GM23338 (cell line): ENCODE results near the gene TIMM23.
A peak's percentile ranks its signal among the peaks of the same experiment; 100 is the strongest.
"Not testable (repeated sequence)": the region's sequence is repeated elsewhere in the genome, so short reads cannot be mapped to it uniquely, and the experiment has no call there.

Experiments used
- CREB1 ChIP-seq: fragments of 250-450 bp; sonication (Bioruptor Pico); IDR thresholded peaks from 2 replicates; pipeline ENCODE4 v1.5.0; 2020; ENCODE audit warnings: low read depth, mild to moderate bottlenecking, moderate library complexity
- EZH2phosphoT487 ChIP-seq: fragments of 200-600 bp; sonication (generic); IDR thresholded peaks from one replicate; pipeline ENCODE4 v1.8.1; 2018; ENCODE audit warnings: antibody characterized with exemption; ENCODE audit not compliant: unreplicated experiment
- JUNB ChIP-seq: IDR thresholded peaks from one replicate; pipeline ENCODE4 v1.6.1; 2016; ENCODE audit warnings: antibody characterized with exemption; ENCODE audit not compliant: unreplicated experiment
- POLR2AphosphoS5 ChIP-seq: IDR thresholded peaks from 2 replicates; pipeline ENCODE4 v1.6.1; 2016; ENCODE audit warnings: antibody characterized with exemption, low read depth
- TF ChIP-seq, protein P1 (sequence below), 2 experiments: fragments of 200-600 bp in 1 of 2; sonication (generic) in 1 of 2; conservative IDR thresholded peaks; 2 replicates each; pipeline versions ENCODE4 v1.5.1 to v1.6.1; 2016 to 2017; ENCODE audit warnings: antibody characterized with exemption in 2 of 2, low read depth in 2 of 2, mild to moderate bottlenecking in 2 of 2, moderate library complexity in 1 of 2
- TF ChIP-seq, protein P2 (sequence below): IDR thresholded peaks from one replicate; pipeline ENCODE4 v1.6.1; 2018; ENCODE audit warnings: antibody characterized with exemption; ENCODE audit not compliant: unreplicated experiment

DNA sequence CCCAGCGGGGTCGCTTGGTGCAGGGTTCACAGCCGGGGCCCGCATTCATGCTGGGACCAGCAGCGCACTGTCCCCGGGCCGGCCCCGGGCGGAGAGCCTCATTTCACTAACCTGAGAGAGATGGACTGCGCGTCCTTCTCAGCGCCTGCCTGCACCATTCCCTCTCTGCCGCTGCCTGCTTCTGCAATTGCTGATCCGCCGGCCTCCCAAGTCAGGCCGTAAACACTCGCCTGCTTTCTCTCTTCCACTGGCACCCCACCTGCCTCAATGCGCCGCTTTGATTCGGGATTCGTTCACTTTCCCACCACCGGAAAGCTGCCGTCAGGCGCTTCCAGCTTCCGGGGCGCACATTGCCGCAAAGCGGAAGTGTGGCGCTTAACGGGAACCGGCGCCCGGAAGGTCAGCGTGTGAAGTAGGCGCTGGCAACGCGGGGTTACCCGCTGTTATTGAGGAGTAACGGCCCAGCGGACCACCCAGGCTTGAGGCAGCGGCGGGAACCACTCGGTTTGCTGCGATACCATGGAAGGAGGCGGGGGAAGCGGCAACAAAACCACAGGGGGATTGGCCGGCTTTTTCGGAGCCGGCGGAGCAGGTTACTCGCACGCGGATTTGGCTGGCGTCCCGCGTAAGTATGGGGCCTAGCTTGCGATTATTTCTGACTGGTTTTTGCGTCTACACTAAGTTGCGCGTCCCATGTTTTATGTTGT lies at the start of gene TIMM23:
- TF ChIP-seq, protein P1, sequence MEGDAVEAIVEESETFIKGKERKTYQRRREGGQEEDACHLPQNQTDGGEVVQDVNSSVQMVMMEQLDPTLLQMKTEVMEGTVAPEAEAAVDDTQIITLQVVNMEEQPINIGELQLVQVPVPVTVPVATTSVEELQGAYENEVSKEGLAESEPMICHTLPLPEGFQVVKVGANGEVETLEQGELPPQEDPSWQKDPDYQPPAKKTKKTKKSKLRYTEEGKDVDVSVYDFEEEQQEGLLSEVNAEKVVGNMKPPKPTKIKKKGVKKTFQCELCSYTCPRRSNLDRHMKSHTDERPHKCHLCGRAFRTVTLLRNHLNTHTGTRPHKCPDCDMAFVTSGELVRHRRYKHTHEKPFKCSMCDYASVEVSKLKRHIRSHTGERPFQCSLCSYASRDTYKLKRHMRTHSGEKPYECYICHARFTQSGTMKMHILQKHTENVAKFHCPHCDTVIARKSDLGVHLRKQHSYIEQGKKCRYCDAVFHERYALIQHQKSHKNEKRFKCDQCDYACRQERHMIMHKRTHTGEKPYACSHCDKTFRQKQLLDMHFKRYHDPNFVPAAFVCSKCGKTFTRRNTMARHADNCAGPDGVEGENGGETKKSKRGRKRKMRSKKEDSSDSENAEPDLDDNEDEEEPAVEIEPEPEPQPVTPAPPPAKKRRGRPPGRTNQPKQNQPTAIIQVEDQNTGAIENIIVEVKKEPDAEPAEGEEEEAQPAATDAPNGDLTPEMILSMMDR (conservative IDR thresholded peaks at IDR 0.05; ENCODE audit: low read depth in 2 of 2): not testable (repeated sequence)
- not testable (repeated sequence) for TF ChIP-seq EZH2phosphoT487; JUNB; CREB1 (CRISPR knock-in tag)
- TF ChIP-seq POLR2AphosphoS5: peak; percentile 70
- TF ChIP-seq, protein P2, sequence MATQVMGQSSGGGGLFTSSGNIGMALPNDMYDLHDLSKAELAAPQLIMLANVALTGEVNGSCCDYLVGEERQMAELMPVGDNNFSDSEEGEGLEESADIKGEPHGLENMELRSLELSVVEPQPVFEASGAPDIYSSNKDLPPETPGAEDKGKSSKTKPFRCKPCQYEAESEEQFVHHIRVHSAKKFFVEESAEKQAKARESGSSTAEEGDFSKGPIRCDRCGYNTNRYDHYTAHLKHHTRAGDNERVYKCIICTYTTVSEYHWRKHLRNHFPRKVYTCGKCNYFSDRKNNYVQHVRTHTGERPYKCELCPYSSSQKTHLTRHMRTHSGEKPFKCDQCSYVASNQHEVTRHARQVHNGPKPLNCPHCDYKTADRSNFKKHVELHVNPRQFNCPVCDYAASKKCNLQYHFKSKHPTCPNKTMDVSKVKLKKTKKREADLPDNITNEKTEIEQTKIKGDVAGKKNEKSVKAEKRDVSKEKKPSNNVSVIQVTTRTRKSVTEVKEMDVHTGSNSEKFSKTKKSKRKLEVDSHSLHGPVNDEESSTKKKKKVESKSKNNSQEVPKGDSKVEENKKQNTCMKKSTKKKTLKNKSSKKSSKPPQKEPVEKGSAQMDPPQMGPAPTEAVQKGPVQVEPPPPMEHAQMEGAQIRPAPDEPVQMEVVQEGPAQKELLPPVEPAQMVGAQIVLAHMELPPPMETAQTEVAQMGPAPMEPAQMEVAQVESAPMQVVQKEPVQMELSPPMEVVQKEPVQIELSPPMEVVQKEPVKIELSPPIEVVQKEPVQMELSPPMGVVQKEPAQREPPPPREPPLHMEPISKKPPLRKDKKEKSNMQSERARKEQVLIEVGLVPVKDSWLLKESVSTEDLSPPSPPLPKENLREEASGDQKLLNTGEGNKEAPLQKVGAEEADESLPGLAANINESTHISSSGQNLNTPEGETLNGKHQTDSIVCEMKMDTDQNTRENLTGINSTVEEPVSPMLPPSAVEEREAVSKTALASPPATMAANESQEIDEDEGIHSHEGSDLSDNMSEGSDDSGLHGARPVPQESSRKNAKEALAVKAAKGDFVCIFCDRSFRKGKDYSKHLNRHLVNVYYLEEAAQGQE: not testable (repeated sequence)
